Measurements from ENCODE around the gene SLC2A4.

GRCh38 chr17:7290166-7290565 is 8.6 kb downstream of the SLC2A4 start:
- TF ChIP-seq EP300 (IDR thresholded peaks at IDR 0.05): no peak
- no peak for TF ChIP-seq POLR2A (IDR thresholded peaks at IDR 0.05; ENCODE audit: low read depth)

Measured in esophagus muscularis mucosa (tissue), 2 donors.